NCI-H446 treated with DMSO at 0.1 percent for 48 hours (cell line): ENCODE results near the gene DRD5.
"Not testable (repeated sequence)": the region's sequence is repeated elsewhere in the genome, so short reads cannot be mapped to it uniquely, and the experiment has no call there.

ENCODE experiments used
- DNase-seq: peaks from one replicate; lab custom pipeline; 2025; lab: John Stamatoyannopoulos, UW

Gene DRD5

GRCh38 chr4:9781343-9782135, at the start of gene DRD5:
TSS of gene DRD5 (plus strand) at chr4:9781634. CDS start at chr4:9782030, 396 bp downstream.
- DNase-seq, result no peak

GRCh38 chr4:9732256-9732655, 49.2 kb upstream of the DRD5 start:
- DNase-seq, result not testable (repeated sequence)

GRCh38 chr4:9735515-9735914, 45.9 kb upstream of the DRD5 start:
- DNase-seq, result no peak

GRCh38 chr4:9737280-9737679, 44.2 kb upstream of the DRD5 start:
- DNase-seq, result not testable (repeated sequence)

- not testable (repeated sequence) for DNase-seq
Observed at GRCh38 chr4:9743789-9744188, 37.6 kb upstream of the DRD5 start.

GRCh38 chr4:9745782-9746181, 35.7 kb upstream of the DRD5 start:
- DNase-seq, result no peak

GRCh38 chr4:9758641-9759317, 22.7 kb upstream of the DRD5 start:
- DNase-seq, result no peak

GRCh38 chr4:9762823-9763475, 18.5 kb upstream of the DRD5 start:
- DNase-seq, result no peak

- DNase-seq, result no peak
Observed at GRCh38 chr4:9764155-9764696, 17.2 kb upstream of the DRD5 start.

- DNase-seq, result no peak
Observed at GRCh38 chr4:9765091-9765490, 16.3 kb upstream of the DRD5 start.

GRCh38 chr4:9769321-9769720, 12.1 kb upstream of the DRD5 start:
- no peak for DNase-seq

- DNase-seq, result no peak
Observed at GRCh38 chr4:9771034-9771433, 10.4 kb upstream of the DRD5 start.

- DNase-seq, result no peak
Observed at GRCh38 chr4:9773471-9773870, 8.0 kb upstream of the DRD5 start.

- DNase-seq, result no peak
Observed at GRCh38 chr4:9782136-9782436, 652 bp downstream of the DRD5 start.

GRCh38 chr4:9785891-9786290, 4.5 kb downstream of the DRD5 start:
- DNase-seq, result not testable (repeated sequence)

GRCh38 chr4:9792381-9792780, 10.9 kb downstream of the DRD5 start:
- no peak for DNase-seq

GRCh38 chr4:9796641-9797040, 15.2 kb downstream of the DRD5 start:
- DNase-seq, result not testable (repeated sequence)

GRCh38 chr4:9800848-9801247, 19.4 kb downstream of the DRD5 start:
- no peak for DNase-seq

- no peak for DNase-seq
Observed at GRCh38 chr4:9804918-9805317, 23.5 kb downstream of the DRD5 start.

- DNase-seq, result no peak
Observed at GRCh38 chr4:9808077-9808476, 26.6 kb downstream of the DRD5 start.

- no peak for DNase-seq
Observed at GRCh38 chr4:9811806-9812205, 30.4 kb downstream of the DRD5 start.

- DNase-seq, result no peak
Observed at GRCh38 chr4:9812501-9813340, 31.3 kb downstream of the DRD5 start.
